Measurements from ENCODE around the gene COG5. TPM values are rescaled to one million over a fixed set of nuclear protein-coding genes. Genes with fewer than 3 reads are reported as not detected.

COG5 gene
- polyA plus RNA-seq, 3 donors: 12.7 to 29.0 (median 28.1) TPM

DNA sequence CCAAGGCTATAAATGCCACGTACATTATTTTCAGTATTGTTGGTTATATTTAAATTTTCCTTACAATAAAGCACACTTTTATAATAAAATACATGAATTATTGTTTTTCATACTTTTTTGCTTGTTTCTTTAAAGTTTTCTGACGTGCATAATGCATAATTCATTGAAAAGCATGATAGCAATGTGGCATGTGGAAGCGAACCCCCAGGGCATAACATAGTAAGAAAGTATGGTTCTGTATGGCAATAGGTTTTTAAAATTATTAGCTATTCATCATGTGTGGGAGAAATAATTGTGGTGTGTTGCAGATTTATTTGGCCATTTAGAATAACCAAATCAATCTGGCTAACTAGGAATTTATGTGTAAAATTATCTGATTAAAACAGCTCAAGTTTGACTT is 402.3 kb downstream of the COG5 start:
- Histone ChIP-seq H3K79me2 (ENCODE audit: insufficient read depth, low read length) (no peaks in the 10 kb centered on the region), H3K9me3 (replicated peaks in 1 of 2; ENCODE audit: control insufficient read depth in 1 of 2, insufficient read depth in 1 of 2, low read length in 2 of 2) (no peaks in the 10 kb centered on the region), H2AFZ (ENCODE audit: insufficient read depth, low read depth, low read length, poor library complexity, severe bottlenecking) (no peak overlapping the region), H4K20me1 (ENCODE audit: insufficient read depth, low read length) (no peaks in the 10 kb centered on the region), H3K27ac (ENCODE audit: low read depth in 1 of 2, low read length in 2 of 2) (no peak overlapping the region), H3K36me3 (replicated peaks in 1 of 2; ENCODE audit: control insufficient read depth in 1 of 2, insufficient read depth in 2 of 2, low read length in 2 of 2) (peaks cover 0 to 25% of the 10 kb centered on the region in 2 donors), H3K4me2 (replicated peaks; ENCODE audit: extremely low read depth, low read length, poor library complexity, severe bottlenecking) (no peak overlapping the region), H3K9ac (ENCODE audit: insufficient read depth, low read length, poor library complexity, severe bottlenecking) (no peak overlapping the region), H3K27me3 (ENCODE audit: control insufficient read depth in 2 of 2, insufficient read depth in 2 of 2, low read length in 2 of 2) (no peaks in the 10 kb centered on the region), H3K4me3 (replicated peaks in 1 of 3; ENCODE audit: low read depth in 2 of 3, low read length in 3 of 3) (no peak overlapping the region), H3K4me1 (ENCODE audit: control insufficient read depth in 1 of 2, insufficient read depth in 2 of 2, low read length in 2 of 2) (no peaks in the 10 kb centered on the region)
- Mint-ChIP-seq H3K4me3 (no peak overlapping the region), H3K4me1 (no peaks in the 10 kb centered on the region), H3K27me3 (ENCODE audit: low read depth in 3 of 3) (peaks cover 0 to 1% (median 0%) of the 10 kb centered on the region in 3 donors), H3K9me3 (no peaks in the 10 kb centered on the region), H3K36me3 (peaks cover 14 to 24% of the 10 kb centered on the region in 2 donors), H3K27ac (no peak overlapping the region)
- TF ChIP-seq, protein P1, sequence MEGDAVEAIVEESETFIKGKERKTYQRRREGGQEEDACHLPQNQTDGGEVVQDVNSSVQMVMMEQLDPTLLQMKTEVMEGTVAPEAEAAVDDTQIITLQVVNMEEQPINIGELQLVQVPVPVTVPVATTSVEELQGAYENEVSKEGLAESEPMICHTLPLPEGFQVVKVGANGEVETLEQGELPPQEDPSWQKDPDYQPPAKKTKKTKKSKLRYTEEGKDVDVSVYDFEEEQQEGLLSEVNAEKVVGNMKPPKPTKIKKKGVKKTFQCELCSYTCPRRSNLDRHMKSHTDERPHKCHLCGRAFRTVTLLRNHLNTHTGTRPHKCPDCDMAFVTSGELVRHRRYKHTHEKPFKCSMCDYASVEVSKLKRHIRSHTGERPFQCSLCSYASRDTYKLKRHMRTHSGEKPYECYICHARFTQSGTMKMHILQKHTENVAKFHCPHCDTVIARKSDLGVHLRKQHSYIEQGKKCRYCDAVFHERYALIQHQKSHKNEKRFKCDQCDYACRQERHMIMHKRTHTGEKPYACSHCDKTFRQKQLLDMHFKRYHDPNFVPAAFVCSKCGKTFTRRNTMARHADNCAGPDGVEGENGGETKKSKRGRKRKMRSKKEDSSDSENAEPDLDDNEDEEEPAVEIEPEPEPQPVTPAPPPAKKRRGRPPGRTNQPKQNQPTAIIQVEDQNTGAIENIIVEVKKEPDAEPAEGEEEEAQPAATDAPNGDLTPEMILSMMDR (IDR thresholded peaks at IDR 0.05): no peak
- no CpG with 5 or more reads among the region's 3 CpGs for WGBS (ENCODE audit: insufficient coverage)
- DNase-seq: no peak
- intact Hi-C loops (cut with micrococcal nuclease): loop anchor here (10.0 kb wide), 2 partner anchors 297 to 733 kb away; partner anchors contain the start of genes DLD (in 1 of the 2) and PIK3CG (in 1 of the 2)

DNA sequence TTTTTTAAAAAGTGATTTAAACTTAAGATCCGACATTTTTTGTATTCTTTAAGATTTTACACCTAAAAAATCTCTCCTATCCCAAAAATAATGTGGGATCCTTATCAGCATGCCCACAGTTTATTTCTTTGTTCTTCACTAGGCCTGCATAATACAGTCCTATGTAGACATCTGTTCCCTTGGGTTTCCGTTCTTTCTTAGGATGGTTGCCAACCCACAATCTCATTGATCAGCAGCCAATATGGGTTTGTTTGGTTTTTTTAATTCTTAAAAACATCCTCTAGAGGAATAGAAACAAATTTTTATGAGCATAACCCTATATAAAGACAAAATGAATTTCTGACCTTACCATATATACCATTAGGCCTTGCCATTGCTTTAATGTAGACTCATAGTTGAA is 403.3 kb downstream of the COG5 start:
- Mint-ChIP-seq H3K4me1 (no peaks in the 10 kb centered on the region), H3K27ac (no peak overlapping the region), H3K4me3 (no peak overlapping the region), H3K9me3 (no peaks in the 10 kb centered on the region), H3K27me3 (ENCODE audit: low read depth in 3 of 3) (peaks cover 0 to 1% (median 0%) of the 10 kb centered on the region in 3 donors), H3K36me3 (peaks cover 20 to 29% of the 10 kb centered on the region in 2 donors)
- Histone ChIP-seq H3K4me3 (replicated peaks in 1 of 3; ENCODE audit: low read depth in 2 of 3, low read length in 3 of 3) (no peak overlapping the region), H3K9me3 (replicated peaks in 1 of 2; ENCODE audit: control insufficient read depth in 1 of 2, insufficient read depth in 1 of 2, low read length in 2 of 2) (no peaks in the 10 kb centered on the region), H2AFZ (ENCODE audit: insufficient read depth, low read depth, low read length, poor library complexity, severe bottlenecking) (no peak overlapping the region), H3K79me2 (ENCODE audit: insufficient read depth, low read length) (no peaks in the 10 kb centered on the region), H3K27me3 (ENCODE audit: control insufficient read depth in 2 of 2, insufficient read depth in 2 of 2, low read length in 2 of 2) (no peaks in the 10 kb centered on the region), H3K27ac (ENCODE audit: low read depth in 1 of 2, low read length in 2 of 2) (no peak overlapping the region), H3K36me3 (replicated peaks in 1 of 2; ENCODE audit: control insufficient read depth in 1 of 2, insufficient read depth in 2 of 2, low read length in 2 of 2) (peaks cover 0 to 25% of the 10 kb centered on the region in 2 donors), H3K4me1 (ENCODE audit: control insufficient read depth in 1 of 2, insufficient read depth in 2 of 2, low read length in 2 of 2) (no peaks in the 10 kb centered on the region), H3K4me2 (replicated peaks; ENCODE audit: extremely low read depth, low read length, poor library complexity, severe bottlenecking) (no peak overlapping the region), H3K9ac (ENCODE audit: insufficient read depth, low read length, poor library complexity, severe bottlenecking) (no peak overlapping the region), H4K20me1 (ENCODE audit: insufficient read depth, low read length) (no peaks in the 10 kb centered on the region)
- intact Hi-C loops (cut with micrococcal nuclease): loop anchor here (10.0 kb wide), 2 partner anchors 296 to 734 kb away; partner anchors contain the start of genes DLD (in 1 of the 2) and PIK3CG (in 1 of the 2)
- no peak for DNase-seq
- TF ChIP-seq, protein P1 (IDR thresholded peaks at IDR 0.05): no peak
- WGBS (ENCODE audit: insufficient coverage): no CpG with 5 or more reads among the region's 2 CpGs
